AG10803 (cell line): ENCODE measurements around the gene ABCB6.

Source experiments
- DNase-seq: peaks from one replicate; pipeline ENCODE4 v3.0.0; 2010; ENCODE audit warnings: low read depth
- H3K4me3 ChIP-seq: 2 replicates; pipeline ENCODE4 v1.5.1; 2011; ENCODE audit warnings: mild to moderate bottlenecking, low read length, control low read depth
- CTCF ChIP-seq: conservative IDR thresholded peaks from 2 replicates; pipeline ENCODE4 v1.5.1; 2011; ENCODE audit warnings: mild to moderate bottlenecking, low read length, control low read depth, inconsistent platforms

The ABCB6 gene

DNA sequence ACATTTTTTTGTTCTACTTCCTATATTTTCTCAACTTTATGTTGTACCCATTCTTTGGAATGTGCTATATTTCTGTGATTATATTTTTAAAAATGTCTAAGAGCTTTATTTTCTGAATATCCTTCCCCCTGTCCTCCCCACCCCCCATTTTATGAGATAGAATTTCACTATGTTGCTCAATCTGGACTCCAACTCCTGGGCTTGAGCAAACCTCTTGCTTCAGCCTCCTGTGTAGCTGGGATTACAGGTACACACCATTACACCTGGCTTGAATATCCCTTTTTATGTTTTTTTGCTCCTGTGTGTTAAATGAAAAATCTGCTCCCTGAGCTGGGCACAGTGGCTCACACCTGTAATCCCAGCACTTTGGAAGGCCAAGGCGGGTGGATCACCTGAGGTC, 21.4 kb downstream of the ABCB6 start:
- H3K4me3 ChIP-seq, result no peak overlapping the region
- no peak for DNase-seq
- no peak for TF ChIP-seq CTCF

DNA sequence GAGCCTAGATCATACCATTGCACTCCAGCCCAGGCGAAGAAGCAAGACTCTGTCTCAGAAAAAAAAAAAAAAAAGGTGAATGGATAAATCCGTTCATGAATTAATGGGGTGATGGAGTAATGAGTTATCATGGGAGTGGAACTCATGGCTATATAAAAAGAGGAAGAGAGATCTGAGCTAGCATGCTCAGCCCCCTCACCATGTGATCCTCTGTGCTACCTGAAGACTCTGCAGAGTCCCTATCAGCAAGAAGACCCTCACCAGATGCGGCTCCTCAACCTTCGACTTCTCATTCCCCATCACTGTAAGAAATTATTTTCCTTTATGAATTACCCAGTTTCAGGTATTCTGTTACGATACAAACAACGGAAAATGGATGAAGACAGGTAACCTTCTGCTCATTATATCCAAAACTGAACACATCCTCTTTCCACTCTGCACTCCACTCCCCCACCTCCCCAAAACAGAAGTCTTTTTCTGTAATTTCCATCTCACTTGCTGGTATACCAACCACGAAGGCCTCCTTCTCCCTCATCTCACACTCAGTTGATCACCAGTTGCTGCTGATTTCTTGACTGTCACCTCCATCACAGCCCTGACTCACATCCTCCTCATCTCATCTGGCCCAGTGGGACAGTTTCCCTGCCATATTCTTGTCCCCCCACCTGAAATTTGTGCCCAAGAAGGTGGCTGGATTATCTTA, 31.9 kb downstream of the ABCB6 start:
- H3K4me3 ChIP-seq, result no peak overlapping the region
- no peak for TF ChIP-seq CTCF
- no peak for DNase-seq

GRCh38 chr2:219184121-219184520, 34.6 kb downstream of the ABCB6 start:
- no peak for DNase-seq
- no peak for TF ChIP-seq CTCF
- no peak overlapping the region for H3K4me3 ChIP-seq

GRCh38 chr2:219183151-219183772, 35.5 kb downstream of the ABCB6 start:
- no peak for TF ChIP-seq CTCF
- no peak for DNase-seq
- no peak overlapping the region for H3K4me3 ChIP-seq

DNA sequence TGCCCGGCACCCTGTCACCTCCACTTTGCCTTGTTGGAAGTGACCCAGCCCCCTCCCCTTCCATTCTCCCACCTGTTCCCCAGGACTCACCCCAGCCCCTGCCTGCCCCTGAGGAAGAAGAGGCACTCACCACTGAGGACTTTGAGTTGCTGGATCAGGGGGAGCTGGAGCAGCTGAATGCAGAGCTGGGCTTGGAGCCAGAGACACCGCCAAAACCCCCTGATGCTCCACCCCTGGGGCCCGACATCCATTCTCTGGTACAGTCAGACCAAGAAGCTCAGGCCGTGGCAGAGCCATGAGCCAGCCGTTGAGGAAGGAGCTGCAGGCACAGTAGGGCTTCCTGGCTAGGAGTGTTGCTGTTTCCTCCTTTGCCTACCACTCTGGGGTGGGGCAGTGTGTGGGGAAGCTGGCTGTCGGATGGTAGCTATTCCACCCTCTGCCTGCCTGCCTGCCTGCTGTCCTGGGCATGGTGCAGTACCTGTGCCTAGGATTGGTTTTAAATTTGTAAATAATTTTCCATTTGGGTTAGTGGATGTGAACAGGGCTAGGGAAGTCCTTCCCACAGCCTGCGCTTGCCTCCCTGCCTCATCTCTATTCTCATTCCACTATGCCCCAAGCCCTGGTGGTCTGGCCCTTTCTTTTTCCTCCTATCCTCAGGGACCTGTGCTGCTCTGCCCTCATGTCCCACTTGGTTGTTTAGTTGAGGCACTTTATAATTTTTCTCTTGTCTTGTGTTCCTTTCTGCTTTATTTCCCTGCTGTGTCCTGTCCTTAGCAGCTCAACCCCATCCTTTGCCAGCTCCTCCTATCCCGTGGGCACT, 36.2 kb downstream of the ABCB6 start:
- H3K4me3 ChIP-seq, result no peak overlapping the region
- no peak for TF ChIP-seq CTCF
- no peak for DNase-seq

DNA sequence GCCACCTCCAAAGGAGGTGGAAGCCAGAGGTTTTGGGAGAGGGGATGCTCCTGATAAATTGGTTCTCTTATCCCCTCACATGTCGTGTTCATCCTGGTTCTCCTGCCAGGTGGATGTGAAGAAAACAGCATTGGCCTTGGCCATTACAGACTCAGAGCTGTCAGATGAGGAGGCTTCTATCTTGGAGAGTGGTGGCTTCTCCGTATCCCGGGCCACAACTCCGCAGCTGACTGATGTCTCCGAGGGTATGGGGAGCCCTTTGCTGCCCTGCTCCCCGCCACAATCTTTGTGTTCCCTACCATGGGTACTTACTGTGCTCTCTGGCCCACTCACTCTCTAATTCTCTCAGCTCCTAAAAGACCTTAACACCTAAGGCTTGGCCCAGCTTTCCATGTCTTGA, 37.2 kb downstream of the ABCB6 start:
- no peak for DNase-seq
- H3K4me3 ChIP-seq, result no peak overlapping the region
- no peak for TF ChIP-seq CTCF
